CD4-positive, alpha-beta T cell (primary cell): ENCODE data around the gene C11orf58. TPM values are rescaled to one million over a fixed set of nuclear protein-coding genes. Genes with fewer than 3 reads are reported as not detected.
A peak's percentile ranks its signal among the peaks of the same experiment; 100 is the strongest.

ENCODE experiments used
- ATAC-seq: fragments of 200-7000 bp; cut with Tn5 transposase; one replicate; pipeline ENCODE4 v1.10.0; 2022; ENCODE audit warnings: mild to moderate bottlenecking; ENCODE audit not compliant: poor library complexity
- CTCF ChIA-PET: fragments of 350-600 bp; sonication (Branson Sonifier 250); formaldehyde crosslinking; loops from one replicate; lab custom pipeline; 2021; ENCODE audit warnings: antibody characterized with exemption, inconsistent platforms; lab: Charles Lee
- POLR2A ChIA-PET: fragments of 350-600 bp; sonication (Branson Sonifier 250); formaldehyde crosslinking; loops from one replicate; lab custom pipeline; 2021; ENCODE audit warnings: antibody characterized with exemption, inconsistent platforms; lab: Charles Lee
- DNase-seq, 14 experiments: peaks; one replicate each; pipeline ENCODE4 v3.0.0-alpha.2; 2013 to 2020; ENCODE audit warnings: mixed read lengths in 2 of 14
- H3K27ac ChIP-seq, 2 donors: one replicate each; pipeline versions ENCODE4 v1.5.1 to v1.7.0; 2013; ENCODE audit warnings: low read length in 2 of 2, low read depth in 1 of 2, mild to moderate bottlenecking in 1 of 2
- H3K27me3 ChIP-seq, 2 experiments: 1 replicate in 1 of 2; 2 replicates in 1 of 2; pipeline versions ENCODE4 v1.6.1 to v1.7.0; 2013; ENCODE audit warnings: low read length in 2 of 2, control low read depth in 1 of 2, mild to moderate bottlenecking in 1 of 2, moderate library complexity in 1 of 2; ENCODE audit not compliant: insufficient read depth in 2 of 2, control insufficient read depth in 1 of 2
- H3K36me3 ChIP-seq: one replicate; pipeline ENCODE4 v1.6.1; 2013; ENCODE audit warnings: low read length, control low read depth; ENCODE audit not compliant: insufficient read depth
- H3K4me1 ChIP-seq: one replicate; pipeline ENCODE4 v1.6.1; 2013; ENCODE audit warnings: low read length, control low read depth; ENCODE audit not compliant: insufficient read depth
- H3K4me3 ChIP-seq: one replicate; pipeline ENCODE4 v1.5.1; 2013; ENCODE audit warnings: mild to moderate bottlenecking, low read length, moderate library complexity
- H3K9me3 ChIP-seq, 2 experiments: 1 replicate in 1 of 2; 2 replicates in 1 of 2; pipeline versions ENCODE4 v1.6.1 to v1.7.0; 2013; ENCODE audit warnings: low read length in 2 of 2, mild to moderate bottlenecking in 2 of 2, control low read depth in 1 of 2, moderate library complexity in 1 of 2; ENCODE audit not compliant: control insufficient read depth in 1 of 2, insufficient read depth in 1 of 2
- H3K27ac Mint-ChIP-seq: one replicate; pipeline ENCODE4 v1.8.0; 2020; ENCODE audit warnings: mixed read lengths
- H3K27me3 Mint-ChIP-seq: one replicate; pipeline ENCODE4 v1.8.0; 2021; ENCODE audit warnings: mixed read lengths
- H3K36me3 Mint-ChIP-seq: one replicate; pipeline ENCODE4 v1.8.0; 2021; ENCODE audit warnings: low read depth, mixed read lengths
- H3K4me1 Mint-ChIP-seq: one replicate; pipeline ENCODE4 v1.8.0; 2021; ENCODE audit warnings: low read depth, mixed read lengths
- H3K4me3 Mint-ChIP-seq: one replicate; pipeline ENCODE4 v1.8.0; 2020; ENCODE audit warnings: mild to moderate bottlenecking, mixed read lengths
- H3K9me3 Mint-ChIP-seq: one replicate; pipeline ENCODE4 v1.8.0; 2020; ENCODE audit warnings: mixed read lengths
- CTCF ChIP-seq: fragments of 200-600 bp; IDR thresholded peaks from one replicate; pipeline ENCODE4 v1.8.0; 2022; ENCODE audit warnings: antibody characterized with exemption, mild to moderate bottlenecking
- intact Hi-C, 2 experiments: fragments of 100-400 bp; cut with DNase I in 1 of 2; cut with micrococcal nuclease in 1 of 2; formaldehyde crosslinking; loops; one replicate each; pipeline versions ENCODE4 v1.15.1 to v1.9.0; 2023 to 2025; cut with DNase I, micrococcal nuclease
- total RNA-seq, 174 experiments: library from RNA in 2 of 174; stranded (reverse) in 2 of 174; gene quantifications; one replicate each; pipeline ENCODE4 v1.2.3 and lab custom pipeline; 2021 to 2026

The C11orf58 gene
- total RNA-seq, 2 experiments from 2014 or later: 145 to 150 TPM

DNA sequence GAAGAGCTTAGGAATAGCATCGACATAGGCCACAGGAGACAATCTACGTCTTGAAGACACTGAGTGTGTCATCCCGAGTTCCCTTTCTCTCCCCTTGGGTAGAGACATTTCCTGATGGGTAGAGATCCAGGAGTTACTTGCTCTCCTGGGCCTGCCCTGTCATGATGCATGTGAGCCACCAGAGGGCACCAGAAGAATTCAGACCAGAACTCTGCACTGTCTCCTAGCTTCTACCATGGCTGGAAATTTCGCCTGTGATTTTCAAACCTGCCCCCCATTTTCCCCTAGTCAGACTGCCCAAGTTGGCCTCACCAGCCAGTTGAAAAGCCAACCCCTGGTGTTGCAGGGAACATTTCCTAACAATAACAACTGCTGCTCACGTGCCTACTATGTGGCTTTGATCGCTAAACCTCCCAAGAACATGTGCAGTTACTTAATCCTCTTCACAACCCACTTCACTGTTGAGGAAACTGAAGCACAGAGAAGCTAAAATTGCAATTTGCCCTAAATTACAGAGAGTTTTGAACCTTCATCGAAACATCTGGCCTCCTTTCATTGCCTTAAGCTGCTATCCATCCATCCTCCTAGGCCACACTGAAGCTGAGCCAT, 47.2 kb downstream of the C11orf58 start:
- H3K27me3 ChIP-seq: no peaks in the 10 kb centered on the region
- ChIA-PET POLR2A (interaction anchor here (0.6 kb wide), 1 partner anchor 48 kb away, joined by 3 read pairs; no protein-coding TSS in a partner anchor), CTCF (interaction anchor here (0.5 to 1.0 kb wide), 3 partner anchors 9 to 293 kb away, joined by 3 to 4 read pairs (median 3); no protein-coding TSS in a partner anchor)
- ATAC-seq (peak; percentile 79), DNase-seq (peak; percentile 12 to 73 (median 38))
- H3K27ac ChIP-seq: no peak overlapping the region
- H3K4me1 Mint-ChIP-seq: no peaks in the 10 kb centered on the region
- H3K4me3 Mint-ChIP-seq: no peak overlapping the region
- H3K4me1 ChIP-seq: peaks cover 3% of the 10 kb centered on the region
- H3K36me3 Mint-ChIP-seq: no peaks in the 10 kb centered on the region
- no peak overlapping the region for H3K27ac Mint-ChIP-seq
- H3K4me3 ChIP-seq: no peak overlapping the region
- no peaks in the 10 kb centered on the region for H3K36me3 ChIP-seq
- H3K27me3 Mint-ChIP-seq: no peaks in the 10 kb centered on the region
- H3K9me3 Mint-ChIP-seq: no peaks in the 10 kb centered on the region
- TF ChIP-seq CTCF: peak; percentile 82
- intact Hi-C loops: loop anchor here in 1 of 2 experiments (5.0 to 10.0 kb wide), 2 partner anchors 279 to 717 kb away; no protein-coding TSS in a partner anchor
- peaks cover 0 to 3% of the 10 kb centered on the region in 2 experiments for H3K9me3 ChIP-seq

DNA sequence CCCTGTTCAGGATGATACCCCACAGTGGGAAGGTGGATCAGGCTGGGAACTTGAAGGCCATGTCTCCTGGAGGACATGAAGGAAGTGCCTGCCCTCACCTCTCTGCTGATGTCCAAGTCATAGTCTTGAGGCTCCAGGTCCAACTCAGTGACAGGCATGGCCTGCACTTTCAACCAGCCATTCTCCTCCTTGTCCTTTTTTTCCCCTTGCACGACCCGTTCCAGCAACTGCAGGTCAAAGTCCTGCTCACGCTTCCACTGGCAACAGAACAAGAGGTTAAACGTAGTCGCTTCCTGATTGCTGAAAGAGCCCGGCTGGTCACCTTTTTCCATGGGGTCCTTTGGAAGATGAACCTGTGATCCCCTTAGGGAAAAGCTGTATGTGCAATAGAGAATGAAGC, 47.7 kb downstream of the C11orf58 start:
- H3K36me3 Mint-ChIP-seq: no peaks in the 10 kb centered on the region
- H3K27ac ChIP-seq: no peak overlapping the region
- H3K27me3 ChIP-seq: no peaks in the 10 kb centered on the region
- peaks cover 7% of the 10 kb centered on the region for H3K4me1 ChIP-seq
- no peaks in the 10 kb centered on the region for H3K9me3 Mint-ChIP-seq
- ChIA-PET CTCF (interaction anchor here (0.5 to 1.0 kb wide), 3 partner anchors 9 to 292 kb away, joined by 3 to 4 read pairs (median 3); no protein-coding TSS in a partner anchor), POLR2A (no interaction called here)
- DNase-seq: no peak
- no peaks in the 10 kb centered on the region for H3K4me1 Mint-ChIP-seq
- intact Hi-C loops: loop anchor here in 1 of 2 experiments (5.0 to 10.0 kb wide), 2 partner anchors 279 to 716 kb away; no protein-coding TSS in a partner anchor
- no peaks in the 10 kb centered on the region for H3K9me3 ChIP-seq
- H3K27ac Mint-ChIP-seq: no peak overlapping the region
- ATAC-seq: no peak
- H3K4me3 Mint-ChIP-seq: no peak overlapping the region
- no peak for TF ChIP-seq CTCF
- no peak overlapping the region for H3K4me3 ChIP-seq
- H3K36me3 ChIP-seq: no peaks in the 10 kb centered on the region
- H3K27me3 Mint-ChIP-seq: no peaks in the 10 kb centered on the region

DNA sequence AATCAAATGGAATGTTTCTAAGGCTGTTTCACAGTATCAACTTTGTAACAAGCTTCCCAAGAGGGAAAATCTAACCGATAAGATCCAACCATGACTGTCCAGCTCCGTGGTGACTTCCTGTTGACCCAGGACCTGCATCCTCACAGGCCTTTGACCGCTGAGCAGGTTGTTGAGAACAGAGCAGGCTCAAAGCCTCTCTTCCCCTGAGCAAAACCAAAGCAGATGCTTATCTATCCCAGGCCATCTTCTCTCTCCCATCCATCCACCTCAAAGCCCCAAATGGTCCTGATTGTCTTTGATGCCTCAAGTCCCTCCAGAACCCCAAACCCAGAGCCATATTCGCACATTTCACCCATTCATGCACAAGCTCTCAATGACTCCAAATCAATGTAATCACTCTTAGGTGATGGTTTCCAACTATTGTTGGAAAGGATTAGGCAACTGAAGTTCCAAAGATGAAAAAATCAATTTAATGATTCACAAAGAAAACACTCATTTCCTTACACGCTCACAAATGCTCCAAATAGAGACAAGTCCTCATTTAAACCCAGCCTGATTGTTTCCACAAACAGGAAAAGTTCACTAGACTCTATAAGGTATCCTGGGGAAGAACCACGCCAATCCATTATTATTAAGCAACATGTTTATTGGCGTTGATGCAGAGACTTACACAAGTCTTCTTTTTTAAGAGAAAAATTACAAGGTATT, 48.7 kb downstream of the C11orf58 start:
- intact Hi-C loops: loop anchor here in 1 of 2 experiments (5.0 to 10.0 kb wide), 2 partner anchors 278 to 715 kb away; no protein-coding TSS in a partner anchor
- Mint-ChIP-seq H3K27ac (no peak overlapping the region), H3K36me3 (no peaks in the 10 kb centered on the region), H3K9me3 (no peaks in the 10 kb centered on the region), H3K4me1 (no peaks in the 10 kb centered on the region), H3K4me3 (no peak overlapping the region), H3K27me3 (no peaks in the 10 kb centered on the region)
- DNase-seq (no peak), ATAC-seq (no peak)
- no peaks in the 10 kb centered on the region for H3K36me3 ChIP-seq
- H3K9me3 ChIP-seq: no peaks in the 10 kb centered on the region
- no peaks in the 10 kb centered on the region for H3K27me3 ChIP-seq
- H3K4me3 ChIP-seq: no peak overlapping the region
- CTCF ChIA-PET: no interaction called here
- H3K4me1 ChIP-seq: peaks cover 15% of the 10 kb centered on the region
- POLR2A ChIA-PET: no interaction called here
- H3K27ac ChIP-seq: no peak overlapping the region
- no peak for TF ChIP-seq CTCF
